ENCODE measurements around the gene UBB.

The UBB gene

DNA sequence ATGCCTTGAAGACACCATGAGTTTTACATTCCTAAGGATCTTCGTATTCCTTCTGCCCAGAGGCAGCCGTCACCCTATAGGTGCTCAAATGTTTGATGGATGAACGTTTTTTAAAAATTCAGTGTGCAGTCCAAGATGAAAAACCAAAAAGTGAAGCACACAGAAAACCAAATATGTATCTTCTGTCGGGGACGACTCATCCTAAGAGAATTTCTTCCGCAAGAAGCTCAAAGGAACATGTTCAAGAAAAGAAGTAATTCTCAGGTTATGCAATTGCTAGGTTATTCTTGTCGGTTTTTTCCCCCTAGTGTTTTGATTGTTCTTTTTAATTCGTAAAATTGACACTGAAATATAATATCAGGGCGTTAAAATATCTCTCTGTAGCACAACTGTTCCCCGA, 29.1 kb upstream of the UBB start:
- Histone ChIP-seq H3K79me2 (ENCODE audit: insufficient read depth, low read length) (peaks cover 49% of the 10 kb centered on the region), H3K4me2 (ENCODE audit: low read depth, low read length, poor library complexity, severe bottlenecking) (peak overlapping the region; percentile 90), H2AFZ (ENCODE audit: low read length) (peak overlapping the region; percentile 81; the same call in 1 of the 2 replicates)

DNA sequence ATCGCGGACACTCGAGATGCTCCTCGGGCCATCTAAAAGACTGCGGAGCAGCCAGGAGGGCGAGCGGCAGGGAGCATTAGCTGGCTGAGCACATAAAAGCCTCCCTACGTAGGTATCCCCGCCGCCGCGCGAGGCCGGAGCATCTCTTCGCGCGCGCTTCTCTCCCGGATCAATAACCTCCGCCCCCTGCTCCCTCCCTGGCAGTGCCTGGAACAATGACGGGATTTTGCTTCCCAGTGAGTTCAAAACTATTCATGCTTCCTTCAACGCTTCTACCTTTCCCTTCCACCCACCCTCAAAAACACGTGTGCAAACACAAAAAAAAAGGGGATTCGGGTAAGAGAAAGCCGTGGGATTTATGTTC, 28.6 kb upstream of the UBB start:
- Histone ChIP-seq H3K4me1 (ENCODE audit: insufficient read depth, low read length, poor library complexity, severe bottlenecking) (peaks cover 23% of the 10 kb centered on the region), H3K9me2 (replicated peaks; ENCODE audit: low read depth, low read length) (no peaks in the 10 kb centered on the region), H3K9me3 (ENCODE audit: insufficient read depth, low read depth, low read length) (no peaks in the 10 kb centered on the region), H2AFZ (ENCODE audit: low read length) (peak overlapping the region; percentile 81; the same call in 1 of the 2 replicates), H3K4me2 (ENCODE audit: low read depth, low read length, poor library complexity, severe bottlenecking) (peak overlapping the region; percentile 90), H3K36me3 (ENCODE audit: insufficient read depth, low read length) (peaks cover 14% of the 10 kb centered on the region), H3K4me3 (ENCODE audit: low read length, poor library complexity, severe bottlenecking) (peak overlapping the region; percentile 84), H4K20me1 (ENCODE audit: insufficient read depth, low read length, poor library complexity, severe bottlenecking) (peaks cover 32% of the 10 kb centered on the region), H3K9ac (ENCODE audit: low read depth, low read length, poor library complexity, severe bottlenecking) (peak overlapping the region; percentile 80), H3F3A (ENCODE audit: low read depth) (no peaks in the 10 kb centered on the region), H3K27me3 (ENCODE audit: insufficient read depth, low read length, poor library complexity, severe bottlenecking) (no peaks in the 10 kb centered on the region), H3K79me2 (ENCODE audit: insufficient read depth, low read length) (peaks cover 49% of the 10 kb centered on the region)
- no peak for TF ChIP-seq EZH2phosphoT487 (IDR thresholded peaks at IDR 0.05; ENCODE audit: borderline replicate concordance)
- TF ChIP-seq, protein P1, sequence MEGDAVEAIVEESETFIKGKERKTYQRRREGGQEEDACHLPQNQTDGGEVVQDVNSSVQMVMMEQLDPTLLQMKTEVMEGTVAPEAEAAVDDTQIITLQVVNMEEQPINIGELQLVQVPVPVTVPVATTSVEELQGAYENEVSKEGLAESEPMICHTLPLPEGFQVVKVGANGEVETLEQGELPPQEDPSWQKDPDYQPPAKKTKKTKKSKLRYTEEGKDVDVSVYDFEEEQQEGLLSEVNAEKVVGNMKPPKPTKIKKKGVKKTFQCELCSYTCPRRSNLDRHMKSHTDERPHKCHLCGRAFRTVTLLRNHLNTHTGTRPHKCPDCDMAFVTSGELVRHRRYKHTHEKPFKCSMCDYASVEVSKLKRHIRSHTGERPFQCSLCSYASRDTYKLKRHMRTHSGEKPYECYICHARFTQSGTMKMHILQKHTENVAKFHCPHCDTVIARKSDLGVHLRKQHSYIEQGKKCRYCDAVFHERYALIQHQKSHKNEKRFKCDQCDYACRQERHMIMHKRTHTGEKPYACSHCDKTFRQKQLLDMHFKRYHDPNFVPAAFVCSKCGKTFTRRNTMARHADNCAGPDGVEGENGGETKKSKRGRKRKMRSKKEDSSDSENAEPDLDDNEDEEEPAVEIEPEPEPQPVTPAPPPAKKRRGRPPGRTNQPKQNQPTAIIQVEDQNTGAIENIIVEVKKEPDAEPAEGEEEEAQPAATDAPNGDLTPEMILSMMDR (conservative IDR thresholded peaks at IDR 0.05; ENCODE audit: low read length), result no peak

More for the DNA sequence above, 29.1 kb upstream of the UBB start:
- Histone ChIP-seq H3K27me3 (ENCODE audit: insufficient read depth, low read length, poor library complexity, severe bottlenecking) (no peaks in the 10 kb centered on the region), H4K20me1 (ENCODE audit: insufficient read depth, low read length, poor library complexity, severe bottlenecking) (peaks cover 34% of the 10 kb centered on the region), H3K9ac (ENCODE audit: low read depth, low read length, poor library complexity, severe bottlenecking) (peak overlapping the region; percentile 80), H3K9me3 (ENCODE audit: insufficient read depth, low read depth, low read length) (no peaks in the 10 kb centered on the region), H3F3A (ENCODE audit: low read depth) (no peaks in the 10 kb centered on the region), H3K36me3 (ENCODE audit: insufficient read depth, low read length) (peaks cover 18% of the 10 kb centered on the region), H3K4me3 (ENCODE audit: low read length, poor library complexity, severe bottlenecking) (peak overlapping the region; percentile 84), H3K9me2 (replicated peaks; ENCODE audit: low read depth, low read length) (no peaks in the 10 kb centered on the region), H3K4me1 (ENCODE audit: insufficient read depth, low read length, poor library complexity, severe bottlenecking) (peaks cover 23% of the 10 kb centered on the region)
- no peak for TF ChIP-seq EZH2phosphoT487 (IDR thresholded peaks at IDR 0.05; ENCODE audit: borderline replicate concordance)
- TF ChIP-seq, protein P1 (conservative IDR thresholded peaks at IDR 0.05; ENCODE audit: low read length), result no peak

DNA sequence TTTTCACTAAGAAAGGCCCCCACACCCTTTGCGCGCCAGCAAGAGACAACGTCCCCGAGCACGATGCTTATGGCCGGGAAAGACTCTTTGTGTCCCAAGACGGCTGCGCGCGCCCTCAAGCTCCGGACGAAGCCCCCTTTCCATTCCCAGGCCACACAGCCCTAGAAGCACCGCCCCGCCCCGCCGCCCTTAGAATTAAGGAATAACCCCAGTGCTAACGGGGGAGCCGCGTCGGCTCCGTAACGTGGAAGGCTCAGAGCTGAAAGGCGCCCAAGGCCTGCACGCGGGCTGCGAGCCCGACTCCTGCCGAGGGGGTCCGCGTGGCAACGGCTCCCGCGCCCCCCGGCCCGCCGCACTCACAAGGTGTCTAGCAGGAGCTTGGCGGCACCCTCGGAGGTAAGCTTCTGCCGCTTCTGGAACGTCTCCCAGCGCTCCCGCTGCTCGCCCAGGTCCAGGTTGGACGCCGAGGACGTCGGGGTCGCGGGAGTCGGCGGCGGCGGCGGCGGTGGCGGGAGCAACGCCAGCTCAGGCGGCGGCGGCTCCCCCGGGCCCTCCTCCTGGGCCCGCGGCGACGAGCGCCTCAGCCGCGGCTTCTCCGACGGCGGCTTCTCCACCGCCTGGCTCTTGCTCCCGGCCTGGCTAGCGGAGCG, 28.1 kb upstream of the UBB start:
- no peaks in the 10 kb centered on the region for H3F3A ChIP-seq (ENCODE audit: low read depth)
- peak overlapping the region; percentile 81 for H2AFZ ChIP-seq (ENCODE audit: low read length)
- no peaks in the 10 kb centered on the region for H3K9me2 ChIP-seq (replicated peaks; ENCODE audit: low read depth, low read length)
- peaks cover 23% of the 10 kb centered on the region for H3K4me1 ChIP-seq (ENCODE audit: insufficient read depth, low read length, poor library complexity, severe bottlenecking)
- H3K4me2 ChIP-seq (ENCODE audit: low read depth, low read length, poor library complexity, severe bottlenecking), result peak overlapping the region; percentile 90
- no peak for TF ChIP-seq EZH2phosphoT487 (IDR thresholded peaks at IDR 0.05; ENCODE audit: borderline replicate concordance)
- TF ChIP-seq, protein P1 (conservative IDR thresholded peaks at IDR 0.05; ENCODE audit: low read length), result no peak
- H3K9ac ChIP-seq (ENCODE audit: low read depth, low read length, poor library complexity, severe bottlenecking), result peak overlapping the region; percentile 80
- H3K79me2 ChIP-seq (ENCODE audit: insufficient read depth, low read length), result peaks cover 49% of the 10 kb centered on the region
- no peaks in the 10 kb centered on the region for H3K9me3 ChIP-seq (ENCODE audit: insufficient read depth, low read depth, low read length)
- H4K20me1 ChIP-seq (ENCODE audit: insufficient read depth, low read length, poor library complexity, severe bottlenecking), result peaks cover 28% of the 10 kb centered on the region
- H3K27me3 ChIP-seq (ENCODE audit: insufficient read depth, low read length, poor library complexity, severe bottlenecking), result no peaks in the 10 kb centered on the region
- H3K4me3 ChIP-seq (ENCODE audit: low read length, poor library complexity, severe bottlenecking), result peak overlapping the region; percentile 84
- peaks cover 11% of the 10 kb centered on the region for H3K36me3 ChIP-seq (ENCODE audit: insufficient read depth, low read length)
